GM23338 (cell line): ENCODE results near the gene RPS26. TPM values are rescaled to one million over a fixed set of nuclear protein-coding genes. Genes with fewer than 3 reads are reported as not detected.
"Not testable (repeated sequence)": the region's sequence is repeated elsewhere in the genome, so short reads cannot be mapped to it uniquely, and the experiment has no call there.

Experiments used
- ATAC-seq: fragments of 200-7000 bp; cut with Tn5 transposase; 3 replicates; pipeline ENCODE4 v1.9.1; 2020
- DNase-seq: peaks from one replicate; pipeline ENCODE4 v3.0.0-alpha.2; 2015; ENCODE audit warnings: low spot score
- H2AFZ ChIP-seq: fragments of 200-600 bp; sonication (generic); 2 replicates; pipeline ENCODE4 v1.8.0; 2016; ENCODE audit warnings: antibody characterized with exemption, mild to moderate bottlenecking, moderate library complexity
- H3F3A ChIP-seq: fragments of 200-600 bp; sonication (generic); replicated peaks from 2 replicates; pipeline ENCODE4 v1.8.0; 2017; ENCODE audit warnings: antibody characterized with exemption, mixed run types, low read depth
- H3K27ac ChIP-seq: fragments of 200-600 bp; sonication (generic); 2 replicates; pipeline ENCODE4 v1.6.1; 2016; ENCODE audit warnings: low read depth
- H3K27me3 ChIP-seq: fragments of 200-600 bp; sonication (generic); 2 replicates; pipeline ENCODE4 v1.8.0; 2016; ENCODE audit warnings: mild to moderate bottlenecking, mixed run types, moderate library complexity; ENCODE audit not compliant: insufficient read depth
- H3K36me3 ChIP-seq: fragments of 200-600 bp; sonication (generic); 2 replicates; pipeline ENCODE4 v1.8.0; 2016; ENCODE audit warnings: mild to moderate bottlenecking; ENCODE audit not compliant: insufficient read depth
- H3K4me1 ChIP-seq: fragments of 200-600 bp; sonication (generic); 2 replicates; pipeline ENCODE4 v1.8.0; 2016; ENCODE audit warnings: mild to moderate bottlenecking, moderate library complexity; ENCODE audit not compliant: insufficient read depth
- H3K4me2 ChIP-seq: fragments of 200-600 bp; sonication (generic); 2 replicates; pipeline ENCODE4 v1.7.1; 2017; ENCODE audit warnings: mixed run types
- H3K4me3 ChIP-seq: fragments of 200-600 bp; sonication (generic); 2 replicates; pipeline ENCODE4 v1.6.1; 2016; ENCODE audit warnings: mixed run types
- H3K79me2 ChIP-seq: fragments of 200-600 bp; sonication (generic); replicated peaks from 2 replicates; pipeline ENCODE4 v1.8.0; 2017; ENCODE audit warnings: mild to moderate bottlenecking; ENCODE audit not compliant: insufficient read depth
- H3K9me2 ChIP-seq: fragments of 200-600 bp; sonication (generic); 2 replicates; pipeline ENCODE4 v1.8.0; 2017; ENCODE audit not compliant: insufficient read depth
- H4K20me1 ChIP-seq: fragments of 200-600 bp; sonication (generic); replicated peaks from 2 replicates; pipeline ENCODE4 v1.8.0; 2017; ENCODE audit warnings: mild to moderate bottlenecking; ENCODE audit not compliant: insufficient read depth
- H3K27ac Mint-ChIP-seq: 2 replicates; pipeline ENCODE4 v1.8.0; 2020; ENCODE audit warnings: inconsistent platforms, mild to moderate bottlenecking, moderate library complexity, mixed read lengths
- H3K27me3 Mint-ChIP-seq: 3 replicates; pipeline ENCODE4 v1.8.0; 2022; ENCODE audit warnings: low read depth, mild to moderate bottlenecking, moderate library complexity, mixed read lengths, inconsistent platforms; ENCODE audit not compliant: insufficient read depth, poor library complexity
- H3K36me3 Mint-ChIP-seq: 3 replicates; pipeline ENCODE4 v1.8.0; 2021; ENCODE audit warnings: low read depth, mild to moderate bottlenecking, inconsistent platforms, moderate library complexity, mixed read lengths
- H3K4me1 Mint-ChIP-seq: 3 replicates; pipeline ENCODE4 v1.8.0; 2020; ENCODE audit warnings: mild to moderate bottlenecking, inconsistent platforms, mixed read lengths
- H3K4me3 Mint-ChIP-seq: 3 replicates; pipeline ENCODE4 v1.8.0; 2021; ENCODE audit warnings: moderate library complexity, mild to moderate bottlenecking, inconsistent platforms, mixed read lengths
- H3K9me3 Mint-ChIP-seq: 3 replicates; pipeline ENCODE4 v1.8.0; 2020; ENCODE audit warnings: moderate library complexity, mild to moderate bottlenecking, inconsistent platforms, mixed read lengths
- CREB1 ChIP-seq: fragments of 250-450 bp; sonication (Bioruptor Pico); IDR thresholded peaks from 2 replicates; pipeline ENCODE4 v1.5.0; 2020; ENCODE audit warnings: low read depth, mild to moderate bottlenecking, moderate library complexity
- CTCF ChIP-seq, 2 experiments: fragments of 200-600 bp in 1 of 2; sonication (generic) in 1 of 2; conservative IDR thresholded peaks; 2 replicates each; pipeline versions ENCODE4 v1.5.1 to v1.6.1; 2016 to 2017; ENCODE audit warnings: antibody characterized with exemption in 2 of 2, low read depth in 2 of 2, mild to moderate bottlenecking in 2 of 2, moderate library complexity in 1 of 2
- EZH2 ChIP-seq: fragments of 200-600 bp; sonication (generic); IDR thresholded peaks from one replicate; pipeline ENCODE4 v1.8.0; 2017; ENCODE audit warnings: antibody characterized with exemption, mild to moderate bottlenecking, low read depth; ENCODE audit not compliant: unreplicated experiment
- EZH2phosphoT487 ChIP-seq: fragments of 200-600 bp; sonication (generic); IDR thresholded peaks from one replicate; pipeline ENCODE4 v1.8.1; 2018; ENCODE audit warnings: antibody characterized with exemption; ENCODE audit not compliant: unreplicated experiment
- JUNB ChIP-seq: IDR thresholded peaks from one replicate; pipeline ENCODE4 v1.6.1; 2016; ENCODE audit warnings: antibody characterized with exemption; ENCODE audit not compliant: unreplicated experiment
- NANOG ChIP-seq: IDR thresholded peaks from 2 replicates; pipeline ENCODE4 v1.6.1; 2016; ENCODE audit warnings: antibody characterized with exemption, borderline replicate concordance
- POLR2AphosphoS5 ChIP-seq: IDR thresholded peaks from 2 replicates; pipeline ENCODE4 v1.6.1; 2016; ENCODE audit warnings: antibody characterized with exemption, low read depth
- REST ChIP-seq: IDR thresholded peaks from one replicate; pipeline ENCODE4 v1.6.1; 2018; ENCODE audit warnings: antibody characterized with exemption; ENCODE audit not compliant: unreplicated experiment
- STAT1 ChIP-seq: IDR thresholded peaks from one replicate; pipeline ENCODE4 v1.6.1; 2016; ENCODE audit warnings: antibody characterized with exemption; ENCODE audit not compliant: unreplicated experiment
- ZNF114 ChIP-seq: fragments of 250-450 bp; sonication (Bioruptor Pico); IDR thresholded peaks from 2 replicates; pipeline ENCODE4 v1.5.0; 2020; ENCODE audit warnings: mild to moderate bottlenecking, moderate library complexity
- ZNF462 ChIP-seq: fragments of 250-450 bp; sonication (Bioruptor Pico); IDR thresholded peaks from 2 replicates; pipeline ENCODE4 v1.5.0; 2020; ENCODE audit warnings: mild to moderate bottlenecking, moderate library complexity
- polyA plus RNA-seq: library from polyadenylated mRNA; unstranded; fragments of >200 nt; fragmentation: Nextera tagmentation; extraction: Ambion mirVana; gene quantifications from 2 replicates; pipeline ENCODE4 v1.2.1, GENCODE V29; 2016
- total RNA-seq: library from RNA; depleted of rRNA; stranded (reverse); fragments of >200 nt; shearing (Covaris generic); gene quantifications from 2 replicates; pipeline ENCODE4 v1.2.3, GENCODE V29; 2014

The RPS26 gene
- total and polyA plus RNA-seq, 2 experiments from 2014 or later: 655 to 772 TPM

GRCh38 chr12:56059964-56060363 is 18.2 kb downstream of the RPS26 start:
- not testable (repeated sequence) for H3K4me1 Mint-ChIP-seq, H2AFZ ChIP-seq, H3K27me3 ChIP-seq, H3K27ac Mint-ChIP-seq, H3K4me1 ChIP-seq, H3K36me3 Mint-ChIP-seq, ATAC-seq, H3K4me2 ChIP-seq, H3K36me3 ChIP-seq, H3K9me3 Mint-ChIP-seq, H3K79me2 ChIP-seq, H3K27ac ChIP-seq, H3K4me3 ChIP-seq, H4K20me1 ChIP-seq, H3F3A ChIP-seq, H3K9me2 ChIP-seq, H3K4me3 Mint-ChIP-seq, H3K27me3 Mint-ChIP-seq
- DNase-seq: peak; percentile 14

GRCh38 chr12:56061982-56062381 is 20.3 kb downstream of the RPS26 start:
- H3K4me1 ChIP-seq: no peaks in the 10 kb centered on the region
- H3K27me3 ChIP-seq: no peaks in the 10 kb centered on the region
- no peak for ATAC-seq
- H3K4me2 ChIP-seq: no peak overlapping the region
- H3F3A ChIP-seq: 0 out of 2 replicates have a peak, but pooled peaks cover 4% of the 10 kb centered on the region
- H3K27ac Mint-ChIP-seq: no peak overlapping the region
- no peak overlapping the region; the same call in 2 of the 3 replicates for H3K4me3 Mint-ChIP-seq
- peak overlapping the region; percentile 32; the same call in 1 of the 2 replicates for H2AFZ ChIP-seq
- H3K27me3 Mint-ChIP-seq: peaks cover 6% of the 10 kb centered on the region
- H3K4me1 Mint-ChIP-seq: no peaks in the 10 kb centered on the region
- no peaks in the 10 kb centered on the region for H3K9me3 Mint-ChIP-seq
- no peak overlapping the region for H3K27ac ChIP-seq
- H3K4me3 ChIP-seq: no peak overlapping the region
- no peaks in the 10 kb centered on the region for H3K79me2 ChIP-seq
- H3K36me3 Mint-ChIP-seq: no peaks in the 10 kb centered on the region
- H3K9me2 ChIP-seq: no peaks in the 10 kb centered on the region
- no peaks in the 10 kb centered on the region for H3K36me3 ChIP-seq
- no peak for DNase-seq
- H4K20me1 ChIP-seq: no peaks in the 10 kb centered on the region
- TF ChIP-seq ZNF462 (CRISPR knock-in tag) (no peak), CTCF (conservative IDR thresholded peaks at IDR 0.05; ENCODE audit: low read depth in 2 of 2) (no peak), POLR2AphosphoS5 (no peak), CREB1 (CRISPR knock-in tag) (no peak), NANOG (no peak), STAT1 (no peak), EZH2 (no peak), JUNB (no peak), EZH2phosphoT487 (no peak), REST (no peak), ZNF114 (no peak)
